ENCODE measurements around the gene GMCL1. TPM values are rescaled to one million over a fixed set of nuclear protein-coding genes. Genes with fewer than 3 reads are reported as not detected.
A peak's percentile ranks its signal among the peaks of the same experiment; 100 is the strongest.

Gene GMCL1
- total RNA-seq (ENCODE audit: low replicate concordance), result 9.7 and 14.2 TPM in 2 replicates

DNA sequence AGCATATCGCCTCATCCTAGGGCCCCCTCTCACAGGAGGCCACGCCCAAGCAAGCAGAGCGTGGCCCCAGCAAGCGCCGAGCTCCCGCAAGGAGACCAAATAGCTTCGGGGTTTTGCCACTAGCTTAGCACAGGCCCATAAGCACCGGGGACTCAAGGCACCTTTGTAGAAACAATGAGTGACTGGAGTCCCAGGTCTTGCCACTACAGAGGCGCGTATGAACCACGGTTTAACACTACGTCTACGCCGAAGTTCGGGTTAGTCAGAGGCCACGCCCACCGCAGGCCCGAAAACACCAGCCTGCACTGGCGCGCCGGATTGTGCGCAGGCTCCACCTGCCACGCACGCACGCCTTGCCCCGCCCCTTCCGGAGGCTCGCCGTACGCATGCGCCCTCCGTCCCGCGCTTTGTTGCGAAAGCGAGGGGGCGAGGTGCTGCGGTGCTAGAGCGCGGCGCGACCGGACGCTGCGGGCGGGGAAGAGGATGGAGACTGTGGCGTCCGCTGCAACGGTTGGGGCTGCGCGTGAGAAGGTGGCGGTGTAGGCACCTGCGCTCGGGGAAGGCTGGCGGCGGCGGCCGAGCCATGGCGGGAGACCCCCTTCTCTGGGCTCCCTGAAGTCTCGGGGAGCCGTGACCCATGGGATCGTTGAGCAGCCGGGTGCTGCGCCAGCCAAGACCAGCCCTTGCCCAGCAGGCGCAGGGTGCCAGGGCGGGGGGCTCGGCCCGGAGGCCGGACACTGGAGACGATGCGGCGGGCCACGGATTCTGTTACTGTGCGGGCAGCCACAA is at the start of gene GMCL1:
GMCL1 (plus strand) TSS at position 405 of the 789 bp plus-strand sequence; CDS start at position 638, 233 bp downstream.
- peak; percentile 96 for DNase-seq (ENCODE audit: low read depth)
- peak within 1 kb of the TSS; percentile 85 for H3K4me3 ChIP-seq (ENCODE audit: low read depth, low read length)
- no peak for TF ChIP-seq CTCF (IDR thresholded peaks at IDR 0.05; ENCODE audit: insufficient read depth, low read length)

DNA sequence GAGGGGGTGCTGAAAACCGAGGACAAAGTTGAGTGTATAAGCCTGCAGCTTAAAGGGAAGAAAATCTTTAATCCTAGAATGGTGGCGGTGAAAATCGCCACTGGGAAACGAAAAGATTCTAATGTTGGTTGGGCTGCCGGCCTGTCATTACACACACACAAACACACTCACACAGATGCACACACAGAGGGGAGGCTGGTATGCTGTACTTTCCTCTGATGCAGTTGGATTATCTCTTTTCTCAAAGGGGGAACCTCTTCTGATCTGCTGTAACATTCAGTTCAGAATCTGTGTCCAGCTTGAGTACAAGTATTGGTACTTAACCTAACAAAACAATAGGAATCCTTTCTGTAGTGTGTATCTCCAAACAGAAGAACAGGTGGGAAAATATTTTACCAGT is 48.5 kb upstream of the GMCL1 start:
- DNase-seq (ENCODE audit: low read depth), result no peak
- TF ChIP-seq CTCF (IDR thresholded peaks at IDR 0.05; ENCODE audit: insufficient read depth, low read length), result no peak
- H3K4me3 ChIP-seq (ENCODE audit: low read depth, low read length), result no peak overlapping the region

DNA sequence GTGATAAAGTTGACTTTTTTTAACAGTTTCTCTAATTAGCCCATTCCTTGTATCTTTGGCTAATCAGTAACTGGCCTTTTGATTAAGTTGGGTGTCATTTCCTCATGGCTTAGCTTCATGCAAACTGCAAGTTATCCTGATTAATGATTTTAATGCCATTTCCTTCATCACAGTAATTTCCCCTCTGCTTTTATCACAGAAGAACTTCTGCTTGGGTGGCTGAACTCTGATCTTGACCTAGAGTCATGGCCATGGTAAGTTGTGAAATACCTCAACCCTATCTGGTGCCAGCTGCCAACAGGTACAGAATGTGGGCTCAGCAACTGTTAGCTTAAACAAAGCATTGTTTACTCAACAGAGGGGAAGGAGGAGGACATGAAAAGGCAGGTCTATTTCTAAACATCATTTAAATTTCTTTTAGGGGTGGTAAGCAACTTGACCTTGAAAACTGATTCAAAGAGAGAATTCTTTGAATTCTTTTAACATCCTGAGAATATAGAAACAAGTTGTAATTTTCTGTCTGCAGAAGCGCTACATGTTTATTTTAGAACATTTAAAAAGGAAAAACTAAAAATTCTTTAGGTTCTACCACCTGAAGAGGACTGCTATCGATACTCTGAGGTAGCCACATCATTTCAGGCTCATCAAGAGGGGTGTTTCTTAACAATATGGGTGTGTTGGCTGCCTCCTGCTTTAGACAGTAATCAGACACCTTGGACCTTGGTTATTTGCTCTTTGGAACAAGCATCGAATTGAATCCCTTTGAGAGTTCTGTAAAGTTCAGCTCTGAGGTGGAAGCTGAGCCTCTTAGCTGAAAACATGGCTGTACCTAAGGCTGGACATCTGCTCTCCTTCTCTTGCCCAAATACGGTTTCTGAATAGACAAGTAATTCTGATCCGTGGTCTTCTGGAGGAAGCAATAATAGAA is 47.9 kb upstream of the GMCL1 start:
- DNase-seq (ENCODE audit: low read depth), result no peak
- H3K4me3 ChIP-seq (ENCODE audit: low read depth, low read length), result no peak overlapping the region
- no peak for TF ChIP-seq CTCF (IDR thresholded peaks at IDR 0.05; ENCODE audit: insufficient read depth, low read length)

DNA sequence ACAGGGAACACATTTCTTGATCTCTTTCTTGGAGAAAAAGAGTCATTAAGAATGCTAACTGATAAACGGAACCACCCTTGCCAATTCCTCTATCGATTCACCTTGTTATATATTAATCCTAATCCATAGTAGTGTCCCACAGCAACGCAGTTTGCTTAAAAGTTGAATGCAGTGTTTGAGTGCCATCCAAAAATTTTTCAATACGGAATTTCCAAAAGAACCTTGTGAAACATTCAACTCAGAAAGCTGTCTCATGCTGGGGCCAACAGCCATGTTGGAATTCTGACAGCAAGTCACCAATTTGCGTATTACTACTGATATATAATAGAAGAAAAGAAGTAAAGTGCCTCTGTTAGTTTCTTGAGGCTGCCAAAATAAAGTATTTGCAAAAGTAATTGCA is 45.2 kb upstream of the GMCL1 start:
- DNase-seq (ENCODE audit: low read depth), result no peak
- H3K4me3 ChIP-seq (ENCODE audit: low read depth, low read length), result no peak overlapping the region
- no peak for TF ChIP-seq CTCF (IDR thresholded peaks at IDR 0.05; ENCODE audit: insufficient read depth, low read length)

- no peak for TF ChIP-seq CTCF (IDR thresholded peaks at IDR 0.05; ENCODE audit: insufficient read depth, low read length)
- DNase-seq (ENCODE audit: low read depth), result no peak
- no peak overlapping the region for H3K4me3 ChIP-seq (ENCODE audit: low read depth, low read length)
These were observed 44.1 kb upstream of the GMCL1 start for GRCh38 chr2:69785358-69785757.

DNA sequence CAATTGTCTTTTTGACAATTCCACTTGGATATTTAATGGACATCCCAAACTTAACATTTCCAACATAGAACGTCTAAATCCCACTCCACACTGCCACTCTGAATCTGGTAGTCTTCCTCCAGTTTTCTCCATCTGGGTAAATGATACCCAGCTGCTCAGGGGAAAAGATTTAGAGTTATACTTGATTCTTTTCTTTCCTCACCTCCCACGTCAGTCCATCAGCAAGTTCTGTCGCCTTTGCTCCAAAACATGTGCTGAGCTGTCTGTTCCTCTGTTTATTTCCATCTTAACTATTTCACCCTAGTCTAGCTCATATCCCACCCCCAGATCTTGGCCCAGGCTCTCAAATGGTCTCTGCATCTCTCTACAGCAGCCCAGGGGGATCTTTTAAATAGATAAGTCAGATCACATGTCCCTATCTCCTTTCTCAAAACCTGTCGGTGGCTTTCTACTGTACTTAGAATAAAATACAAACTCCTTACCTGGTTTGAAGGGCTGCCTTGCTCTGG is 43.4 kb upstream of the GMCL1 start:
- no peak for TF ChIP-seq CTCF (IDR thresholded peaks at IDR 0.05; ENCODE audit: insufficient read depth, low read length)
- no peak for DNase-seq (ENCODE audit: low read depth)
- H3K4me3 ChIP-seq (ENCODE audit: low read depth, low read length), result no peak overlapping the region
